ENCODE measurements around the gene EMILIN1. TPM values are rescaled to one million over a fixed set of nuclear protein-coding genes. Genes with fewer than 3 reads are reported as not detected.

Gene EMILIN1
- total RNA-seq, 2 donors from 2014 or later = 1.9 to 2.1 TPM

DNA sequence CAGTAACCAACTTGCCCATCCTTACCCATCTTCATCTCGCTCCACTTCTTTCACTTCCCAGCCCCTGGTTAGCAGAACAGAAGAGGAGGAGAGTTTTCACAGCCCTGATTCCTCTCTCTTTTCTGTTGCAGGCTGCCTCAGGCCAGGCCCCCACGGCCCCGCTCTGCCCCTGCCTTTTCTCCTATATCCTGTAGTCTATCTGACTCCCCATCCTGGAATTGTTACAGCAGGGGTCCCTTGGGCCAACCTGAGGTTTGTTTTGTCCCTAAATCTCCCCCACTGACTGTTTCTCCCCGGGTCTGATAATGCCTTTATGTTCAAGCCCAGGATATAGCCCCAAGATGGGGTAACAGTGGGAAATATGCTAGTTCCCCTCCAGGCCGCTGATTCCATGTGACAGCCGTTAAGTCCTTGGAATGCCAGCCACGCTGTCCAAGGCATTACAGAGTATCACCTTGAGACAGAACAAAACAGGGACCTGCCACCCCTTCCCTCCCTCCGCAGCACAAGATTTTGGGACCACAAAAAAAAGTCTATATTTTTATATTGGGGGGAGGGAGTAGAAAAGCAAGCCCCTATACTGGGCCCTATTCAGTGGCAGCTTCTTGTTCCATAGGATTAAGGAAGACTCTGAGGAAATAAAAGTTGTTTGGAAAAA lies 8.3 kb upstream of the EMILIN1 start:
- H3K4me1 ChIP-seq (ENCODE audit: control insufficient read depth, insufficient read depth, low read length) = peaks cover 7% of the 10 kb centered on the region
- Mint-ChIP-seq H3K4me1 (peaks cover 19% of the 10 kb centered on the region), H3K27ac (peak overlapping the region; percentile 80), H3K9me3 (no peaks in the 10 kb centered on the region), H3K27me3 (ENCODE audit: insufficient read depth) (no peaks in the 10 kb centered on the region), H3K36me3 (ENCODE audit: low read depth) (peaks cover 43% of the 10 kb centered on the region), H3K4me3 (peak overlapping the region; percentile 95)
- 90 to 94% methylated on average over 6 to 8 of the region's 8 CpGs for WGBS, 2 experiments (ENCODE audit: insufficient coverage in 1 of 2, insufficient read length in 1 of 2)
- no peak overlapping the region for H3K27ac ChIP-seq (ENCODE audit: low read depth, low read length)
- DNase-seq = no peak
- peak overlapping the region; percentile 81 for H3K9ac ChIP-seq (ENCODE audit: extremely low read depth, low read length, poor library complexity, severe bottlenecking)
- H3K27me3 ChIP-seq (ENCODE audit: control insufficient read depth, insufficient read depth, low read length, poor library complexity, severe bottlenecking) = no peaks in the 10 kb centered on the region
- no peaks in the 10 kb centered on the region for H3K9me3 ChIP-seq (ENCODE audit: control insufficient read depth, low read length)
- TF ChIP-seq CTCF (conservative IDR thresholded peaks at IDR 0.05) = no peak
- peaks cover 46% of the 10 kb centered on the region for H3K36me3 ChIP-seq (ENCODE audit: control insufficient read depth, insufficient read depth, low read length)
- H3K4me3 ChIP-seq (ENCODE audit: low read length) = peak overlapping the region; percentile 100

- TF ChIP-seq CTCF (conservative IDR thresholded peaks at IDR 0.05) = no peak
- peaks cover 19% of the 10 kb centered on the region for H3K4me1 Mint-ChIP-seq
- WGBS, 2 experiments (ENCODE audit: insufficient coverage in 1 of 2, insufficient read length in 1 of 2) = 9 to 14% methylated on average over 7 to 11 of the region's 11 CpGs
- H3K36me3 ChIP-seq (ENCODE audit: control insufficient read depth, insufficient read depth, low read length) = peaks cover 39% of the 10 kb centered on the region
- peaks cover 36% of the 10 kb centered on the region for H3K36me3 Mint-ChIP-seq (ENCODE audit: low read depth)
- H3K9ac ChIP-seq (ENCODE audit: extremely low read depth, low read length, poor library complexity, severe bottlenecking) = peak overlapping the region; percentile 81
- no peak for DNase-seq
- peaks cover 7% of the 10 kb centered on the region for H3K4me1 ChIP-seq (ENCODE audit: control insufficient read depth, insufficient read depth, low read length)
- H3K27ac ChIP-seq (ENCODE audit: low read depth, low read length) = peak overlapping the region; percentile 60
- peak overlapping the region; percentile 100 for H3K4me3 ChIP-seq (ENCODE audit: low read length)
- peak overlapping the region; percentile 95 for H3K4me3 Mint-ChIP-seq
- no peaks in the 10 kb centered on the region for H3K27me3 ChIP-seq (ENCODE audit: control insufficient read depth, insufficient read depth, low read length, poor library complexity, severe bottlenecking)
- no peaks in the 10 kb centered on the region for H3K27me3 Mint-ChIP-seq (ENCODE audit: insufficient read depth)
- H3K9me3 ChIP-seq (ENCODE audit: control insufficient read depth, low read length) = no peaks in the 10 kb centered on the region
- peak overlapping the region; percentile 95 for H3K27ac Mint-ChIP-seq
- no peaks in the 10 kb centered on the region for H3K9me3 Mint-ChIP-seq
Observed at GRCh38 chr2:27070653-27071276, 7.7 kb upstream of the EMILIN1 start.

DNA sequence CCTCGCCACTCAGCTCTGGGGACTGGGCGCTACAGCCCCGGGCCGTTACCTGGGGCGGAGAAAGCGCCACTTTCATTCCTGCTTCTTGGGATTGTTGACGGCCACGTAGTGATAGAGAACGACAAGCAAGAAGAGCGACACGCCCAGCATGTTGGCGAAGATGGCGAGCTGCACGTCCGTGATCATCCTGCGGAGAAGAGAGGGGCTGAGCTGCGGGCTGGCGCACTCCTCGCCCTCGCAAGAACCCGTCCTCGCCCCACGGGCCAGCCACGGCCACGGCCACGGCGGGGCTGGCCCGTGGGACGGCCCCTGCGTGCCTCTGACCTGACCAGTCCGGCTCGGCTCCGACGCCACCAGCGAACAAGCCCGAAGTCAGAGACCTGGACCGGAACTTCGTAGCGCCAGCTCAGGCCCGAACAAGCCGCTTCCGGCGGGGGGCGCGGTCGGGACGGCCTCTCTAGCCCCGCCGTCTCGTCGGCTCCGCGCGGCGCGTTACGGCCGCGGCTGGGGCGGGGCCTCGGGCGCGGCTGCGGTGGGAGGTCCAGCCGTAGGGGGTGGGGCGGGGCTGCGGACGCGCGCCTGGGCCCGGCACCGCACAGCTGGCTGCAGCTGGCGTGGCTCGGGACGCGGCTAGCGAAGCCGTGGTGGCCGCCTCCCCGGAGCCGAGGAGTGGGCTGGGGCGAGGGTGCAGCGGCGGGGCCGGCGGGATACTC lies 7.0 kb upstream of the EMILIN1 start, which contains the start of gene OST4:
Gene OST4, minus strand, starts transcription at position 378 of the 713 bp plus-strand sequence.
- Histone ChIP-seq H3K36me3 (ENCODE audit: control insufficient read depth, insufficient read depth, low read length) (peaks cover 34% of the 10 kb centered on the region), H3K4me3 (ENCODE audit: low read length) (peak within 1 kb of the TSS; percentile 100), H3K9me3 (ENCODE audit: control insufficient read depth, low read length) (no peaks in the 10 kb centered on the region), H3K9ac (ENCODE audit: extremely low read depth, low read length, poor library complexity, severe bottlenecking) (peak within 1 kb of the TSS; percentile 81), H3K27ac (ENCODE audit: low read depth, low read length) (peak within 1 kb of the TSS; percentile 73), H3K27me3 (ENCODE audit: control insufficient read depth, insufficient read depth, low read length, poor library complexity, severe bottlenecking) (no peaks in the 10 kb centered on the region), H3K4me1 (ENCODE audit: control insufficient read depth, insufficient read depth, low read length) (peaks cover 7% of the 10 kb centered on the region)
- no peak for TF ChIP-seq CTCF (conservative IDR thresholded peaks at IDR 0.05)
- Mint-ChIP-seq H3K4me3 (peak within 1 kb of the TSS; percentile 95), H3K27me3 (ENCODE audit: insufficient read depth) (peaks cover 2% of the 10 kb centered on the region), H3K27ac (peak within 1 kb of the TSS; percentile 95), H3K4me1 (peaks cover 19% of the 10 kb centered on the region), H3K36me3 (ENCODE audit: low read depth) (peaks cover 31% of the 10 kb centered on the region), H3K9me3 (no peaks in the 10 kb centered on the region)
- WGBS, 2 experiments (ENCODE audit: insufficient coverage in 1 of 2, insufficient read length in 1 of 2) = 0% methylated on average over 22 to 86 of the region's 86 CpGs
- DNase-seq = peak; percentile 96

Measured in endodermal cell (in vitro differentiated cells).